A549 (cell line): Measurements from ENCODE around the gene RET. TPM values are rescaled to one million over a fixed set of nuclear protein-coding genes. Genes with fewer than 3 reads are reported as not detected.
"Not testable (repeated sequence)": the region's sequence is repeated elsewhere in the genome, so short reads cannot be mapped to it uniquely, and the experiment has no call there.

ENCODE experiments used
- ATAC-seq, 2 experiments: fragments of 200-7000 bp in 1 of 2; fragments of >200 bp in 1 of 2; cut with Nextera tagmentation in 1 of 2; cut with Tn5 transposase in 1 of 2; 3 replicates each; pipeline versions ENCODE4 v1.8.0 to v1.9.1; 2018 to 2020; ENCODE audit warnings: mild to moderate bottlenecking in 1 of 2, moderate library complexity in 1 of 2
- CTCF ChIA-PET: fragments of 300-600 bp; sonication (Branson Sonifier 250); formaldehyde crosslinking; extraction: SDS; loops from one replicate; lab custom pipeline; 2021; ENCODE audit warnings: antibody characterized with exemption, inconsistent platforms; lab: Yijun Ruan, JAX
- POLR2A ChIA-PET: fragments of 350-600 bp; formaldehyde crosslinking; extraction: SDS; loops from one replicate; lab custom pipeline; 2021; ENCODE audit warnings: antibody characterized with exemption, inconsistent platforms; lab: Yijun Ruan, JAX
- DNase-seq, 2 experiments: peaks; one replicate each; pipeline versions ENCODE4 v3.0.0 to v3.0.0-alpha.2; 2011 to 2016; ENCODE audit warnings: low read depth in 1 of 2, low spot score in 1 of 2
- FAIRE-seq: peaks from 2 replicates; lab custom pipeline; 2011; peaks lifted over from hg19 to GRCh38; lab: Jason Lieb, UNC
- H3K27ac ChIP-seq, 2 experiments: fragments of >200 bp; sonication (Bioruptor Twin); formaldehyde crosslinking; 3 replicates each; pipeline ENCODE4 v1.5.1; 2016 to 2017
- H3K4me1 ChIP-seq: fragments of >200 bp; sonication (Bioruptor Twin); formaldehyde crosslinking; 3 replicates; pipeline ENCODE4 v1.6.1; 2016
- H3K4me2 ChIP-seq: fragments of >200 bp; sonication (Bioruptor Twin); formaldehyde crosslinking; 3 replicates; pipeline ENCODE4 v1.6.1; 2016
- H3K4me3 ChIP-seq: fragments of >200 bp; sonication (Bioruptor Twin); formaldehyde crosslinking; 3 replicates; pipeline ENCODE4 v1.5.1; 2016
- H3K9me3 ChIP-seq: fragments of >200 bp; sonication (Bioruptor Twin); formaldehyde crosslinking; 3 replicates; pipeline ENCODE4 v1.6.1; 2016
- CEBPB ChIP-seq, 2 experiments: fragments of >200 bp in 1 of 2; sonication (Bioruptor Twin) in 1 of 2; formaldehyde crosslinking in 1 of 2; IDR thresholded peaks; 2 replicates each; pipeline ENCODE4 v1.6.1; 2012 to 2016
- CHD2 ChIP-seq: fragments of 150-350 bp; IDR thresholded peaks from 2 replicates; pipeline ENCODE4 v1.6.1; 2014; ENCODE audit warnings: low read length; ENCODE audit not compliant: partially characterized antibody
- EHF ChIP-seq: fragments of 250-450 bp; sonication (Bioruptor Pico); IDR thresholded peaks from 2 replicates; pipeline ENCODE4 v1.5.0; 2020; ENCODE audit warnings: mild to moderate bottlenecking
- EHMT2 ChIP-seq: fragments of 200-600 bp; sonication (generic); IDR thresholded peaks from 2 replicates; pipeline ENCODE4 v1.6.1; 2016; ENCODE audit warnings: antibody characterized with exemption, low read depth, mild to moderate bottlenecking, moderate library complexity
- FOSB ChIP-seq: fragments of 250-450 bp; sonication (Bioruptor Pico); IDR thresholded peaks from 2 replicates; pipeline ENCODE4 v1.5.0; 2020; ENCODE audit warnings: mild to moderate bottlenecking, moderate library complexity
- HDAC2 ChIP-seq: fragments of 200-600 bp; sonication (generic); IDR thresholded peaks from 2 replicates; pipeline ENCODE4 v1.6.1; 2016
- JUNB ChIP-seq: fragments of >200 bp; sonication (Bioruptor Twin); formaldehyde crosslinking; IDR thresholded peaks from 2 replicates; pipeline ENCODE4 v1.6.1; 2016
- KDM1A ChIP-seq: fragments of 200-600 bp; sonication (generic); IDR thresholded peaks from 2 replicates; pipeline ENCODE4 v1.6.1; 2016; ENCODE audit warnings: low read depth, mild to moderate bottlenecking
- KDM5A ChIP-seq: fragments of 200-600 bp; sonication (generic); IDR thresholded peaks from 2 replicates; pipeline ENCODE4 v1.6.1; 2016; ENCODE audit warnings: antibody characterized with exemption, mild to moderate bottlenecking
- MAX ChIP-seq: IDR thresholded peaks from 2 replicates; pipeline ENCODE4 v1.6.1; 2012
- NFE2L2 ChIP-seq: fragments of 150-350 bp; conservative IDR thresholded peaks from 2 replicates; pipeline ENCODE4 v1.6.1; 2014; ENCODE audit warnings: low read length
- POLR2AphosphoS2 ChIP-seq: conservative IDR thresholded peaks from 2 replicates; pipeline ENCODE4 v1.6.1; 2012; ENCODE audit warnings: low read length, improper control_type of control experiment, inconsistent platforms
- RAD21 ChIP-seq, 2 experiments: fragments of >200 bp in 1 of 2; sonication (Bioruptor Twin) in 1 of 2; formaldehyde crosslinking in 1 of 2; IDR thresholded peaks in 1 of 2; conservative IDR thresholded peaks in 1 of 2; 2 replicates in 1 of 2; 3 replicates in 1 of 2; pipeline ENCODE4 v1.6.1; 2012 to 2018; ENCODE audit warnings: inconsistent platforms in 1 of 2
- RARB ChIP-seq: fragments of 250-450 bp; sonication (Bioruptor Pico); IDR thresholded peaks from 2 replicates; pipeline ENCODE4 v1.8.0; 2021; ENCODE audit warnings: mild to moderate bottlenecking, moderate library complexity
- TFCP2L1 ChIP-seq: fragments of 250-450 bp; sonication (Bioruptor Pico); IDR thresholded peaks from 2 replicates; pipeline ENCODE4 v1.5.0; 2021; ENCODE audit warnings: mild to moderate bottlenecking
- TP53 ChIP-seq: fragments of 250-450 bp; sonication (Bioruptor Pico); IDR thresholded peaks from 2 replicates; pipeline ENCODE4 v1.5.0; 2021; ENCODE audit warnings: mild to moderate bottlenecking, moderate library complexity
- ZNF302 ChIP-seq: fragments of 250-450 bp; sonication (Bioruptor Pico); IDR thresholded peaks from 2 replicates; pipeline ENCODE4 v1.9.0; 2021; ENCODE audit warnings: inconsistent platforms, mild to moderate bottlenecking, moderate library complexity
- WGBS: methylation state at CpG from one replicate; pipeline ENCODE4 v1.1.6; 2017; ENCODE audit errors: missing lambda C conversion rate; 5-methylcytosine and 5-hydroxymethylcytosine counted together
- polyA plus RNA-seq, 4 experiments: library from polyadenylated mRNA; depleted of rRNA in 3 of 4; stranded (reverse); fragments of >200 nt; fragmentation: RNase III in 1 of 4; extraction: RNeasy Plus Mini Kit Qiagen cat#74134 plus additional on column Dnase treatment in 1 of 4; gene quantifications; 2 replicates in 3 of 4; 3 replicates in 1 of 4; pipeline ENCODE4 v1.2.3, GENCODE V29; 2011 to 2017
- TF ChIP-seq, protein P1 (sequence below): fragments of 450-650 bp; IDR thresholded peaks from 2 replicates; pipeline ENCODE4 v1.6.1; 2014; ENCODE audit warnings: antibody characterized with exemption
- TF ChIP-seq, protein P2 (sequence below): fragments of 250-450 bp; sonication (Bioruptor Pico); IDR thresholded peaks from 2 replicates; pipeline ENCODE4 v1.5.0; 2020; ENCODE audit warnings: low read depth, mild to moderate bottlenecking, moderate library complexity
- TF ChIP-seq, protein P3 (sequence below): IDR thresholded peaks from 2 replicates; pipeline ENCODE4 v1.6.1; 2012; ENCODE audit warnings: low read depth, borderline replicate concordance
- TF ChIP-seq, protein P4 (sequence below): fragments of >200 bp; sonication (Bioruptor Twin); formaldehyde crosslinking; IDR thresholded peaks from 3 replicates; pipeline ENCODE4 v1.5.1; 2016

Gene RET
- polyA plus RNA-seq, 2 of the 4 experiments (the other 2 are of a cell fraction), result 0.08 to 0.41 TPM

GRCh38 chr10:43145311-43145710, 68.4 kb downstream of the RET start:
- DNase-seq (no peak), FAIRE-seq (no peak), ATAC-seq (no peak)
- POLR2A ChIA-PET, result no interaction called here
- H3K4me1 ChIP-seq, result peaks cover 16% of the 10 kb centered on the region; the same call in 2 of the 3 replicates
- no peak overlapping the region for H3K4me3 ChIP-seq
- no peak overlapping the region for H3K27ac ChIP-seq
- H3K4me2 ChIP-seq, result no peak overlapping the region
- no peak for TF ChIP-seq HDAC2
- TF ChIP-seq, protein P1, sequence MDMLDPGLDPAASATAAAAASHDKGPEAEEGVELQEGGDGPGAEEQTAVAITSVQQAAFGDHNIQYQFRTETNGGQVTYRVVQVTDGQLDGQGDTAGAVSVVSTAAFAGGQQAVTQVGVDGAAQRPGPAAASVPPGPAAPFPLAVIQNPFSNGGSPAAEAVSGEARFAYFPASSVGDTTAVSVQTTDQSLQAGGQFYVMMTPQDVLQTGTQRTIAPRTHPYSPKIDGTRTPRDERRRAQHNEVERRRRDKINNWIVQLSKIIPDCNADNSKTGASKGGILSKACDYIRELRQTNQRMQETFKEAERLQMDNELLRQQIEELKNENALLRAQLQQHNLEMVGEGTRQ, result no peak
- TF ChIP-seq EHF, result no peak
- TF ChIP-seq JUNB, result no peak
- TF ChIP-seq, all 56 proteins: peak for 0
- H3K9me3 ChIP-seq, result peaks cover 12% of the 10 kb centered on the region; the same call in 2 of the 3 replicates
- CTCF ChIA-PET, result interaction anchor here (0.6 kb wide), 1 partner anchor 256 kb away, joined by 3 read pairs; no protein-coding TSS in a partner anchor
- 84% methylated on average over 6 of the region's 6 CpGs for whole genome bisulfite sequencing

- ATAC-seq, FAIRE-seq, H3K27ac ChIP-seq, H3K4me2 ChIP-seq, H3K4me3 ChIP-seq, POLR2A ChIA-PET, DNase-seq: not testable (repeated sequence)
- H3K9me3 ChIP-seq, result peaks cover 12% of the 10 kb centered on the region; the same call in 2 of the 3 replicates
- CTCF ChIA-PET, result interaction anchor here (0.6 to 0.7 kb wide), 2 partner anchors 33 to 255 kb away, joined by 3 read pairs; no protein-coding TSS in a partner anchor
- 86% methylated on average over 1 of the region's 1 CpG for WGBS
- H3K4me1 ChIP-seq, result peaks cover 10% of the 10 kb centered on the region; the same call in 2 of the 3 replicates
Observed at GRCh38 chr10:43145936-43146335, 69.1 kb downstream of the RET start.

- Histone ChIP-seq H3K27ac (no peak overlapping the region), H3K4me3 (no peak overlapping the region), H3K9me3 (peaks cover 12% of the 10 kb centered on the region; the same call in 2 of the 3 replicates), H3K4me2 (no peak overlapping the region), H3K4me1 (no peaks in the 10 kb centered on the region)
- 86% methylated on average over 2 of the region's 2 CpGs for WGBS
- ChIA-PET CTCF (no interaction called here), POLR2A (interaction anchor here (0.5 kb wide), 1 partner anchor 12 kb away, joined by 5 read pairs; no protein-coding TSS in a partner anchor)
- DNase-seq, result no peak
- no peak for ATAC-seq
- TF ChIP-seq KDM5A, result no peak
- TF ChIP-seq, protein P2, sequence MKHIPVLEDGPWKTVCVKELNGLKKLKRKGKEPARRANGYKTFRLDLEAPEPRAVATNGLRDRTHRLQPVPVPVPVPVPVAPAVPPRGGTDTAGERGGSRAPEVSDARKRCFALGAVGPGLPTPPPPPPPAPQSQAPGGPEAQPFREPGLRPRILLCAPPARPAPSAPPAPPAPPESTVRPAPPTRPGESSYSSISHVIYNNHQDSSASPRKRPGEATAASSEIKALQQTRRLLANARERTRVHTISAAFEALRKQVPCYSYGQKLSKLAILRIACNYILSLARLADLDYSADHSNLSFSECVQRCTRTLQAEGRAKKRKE (CRISPR knock-in tag), result no peak
- TF ChIP-seq ZNF302 (CRISPR knock-in tag), result no peak
- no peak for TF ChIP-seq NFE2L2
- FAIRE-seq, result no peak
Observed at GRCh38 chr10:43151371-43151770, 74.5 kb downstream of the RET start.

- TF ChIP-seq TFCP2L1 (CRISPR knock-in tag), result no peak
- no peak for TF ChIP-seq RAD21 (conservative IDR thresholded peaks at IDR 0.05 in 1 of 2, IDR thresholded peaks at IDR 0.05 in 1 of 2)
- no peak for TF ChIP-seq CHD2
- TF ChIP-seq JUNB, result no peak
- no peak for TF ChIP-seq RARB (CRISPR knock-in tag)
- TF ChIP-seq, protein P3, sequence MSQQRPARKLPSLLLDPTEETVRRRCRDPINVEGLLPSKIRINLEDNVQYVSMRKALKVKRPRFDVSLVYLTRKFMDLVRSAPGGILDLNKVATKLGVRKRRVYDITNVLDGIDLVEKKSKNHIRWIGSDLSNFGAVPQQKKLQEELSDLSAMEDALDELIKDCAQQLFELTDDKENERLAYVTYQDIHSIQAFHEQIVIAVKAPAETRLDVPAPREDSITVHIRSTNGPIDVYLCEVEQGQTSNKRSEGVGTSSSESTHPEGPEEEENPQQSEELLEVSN, result no peak
- no peak for TF ChIP-seq POLR2AphosphoS2
- TF ChIP-seq, protein P4, sequence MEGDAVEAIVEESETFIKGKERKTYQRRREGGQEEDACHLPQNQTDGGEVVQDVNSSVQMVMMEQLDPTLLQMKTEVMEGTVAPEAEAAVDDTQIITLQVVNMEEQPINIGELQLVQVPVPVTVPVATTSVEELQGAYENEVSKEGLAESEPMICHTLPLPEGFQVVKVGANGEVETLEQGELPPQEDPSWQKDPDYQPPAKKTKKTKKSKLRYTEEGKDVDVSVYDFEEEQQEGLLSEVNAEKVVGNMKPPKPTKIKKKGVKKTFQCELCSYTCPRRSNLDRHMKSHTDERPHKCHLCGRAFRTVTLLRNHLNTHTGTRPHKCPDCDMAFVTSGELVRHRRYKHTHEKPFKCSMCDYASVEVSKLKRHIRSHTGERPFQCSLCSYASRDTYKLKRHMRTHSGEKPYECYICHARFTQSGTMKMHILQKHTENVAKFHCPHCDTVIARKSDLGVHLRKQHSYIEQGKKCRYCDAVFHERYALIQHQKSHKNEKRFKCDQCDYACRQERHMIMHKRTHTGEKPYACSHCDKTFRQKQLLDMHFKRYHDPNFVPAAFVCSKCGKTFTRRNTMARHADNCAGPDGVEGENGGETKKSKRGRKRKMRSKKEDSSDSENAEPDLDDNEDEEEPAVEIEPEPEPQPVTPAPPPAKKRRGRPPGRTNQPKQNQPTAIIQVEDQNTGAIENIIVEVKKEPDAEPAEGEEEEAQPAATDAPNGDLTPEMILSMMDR, result no peak
- TF ChIP-seq TP53 (CRISPR knock-in tag), result no peak
- TF ChIP-seq CEBPB (IDR thresholded peaks at IDR 0.05), result no peak
- no peak for TF ChIP-seq KDM1A
- no peak for TF ChIP-seq MAX
- no peak for TF ChIP-seq EHMT2
- no peak for TF ChIP-seq FOSB (CRISPR knock-in tag)
- WGBS, result 67% methylated on average over 2 of the region's 2 CpGs
- ChIA-PET POLR2A (no interaction called here), CTCF (interaction anchor here (0.7 to 0.9 kb wide), 2 partner anchors 17 to 974 kb away, joined by 3 read pairs; no protein-coding TSS in a partner anchor)
- DNase-seq (no peak), ATAC-seq (no peak), FAIRE-seq (no peak)
- H3K4me3 ChIP-seq, result no peak overlapping the region
- H3K4me1 ChIP-seq, result no peaks in the 10 kb centered on the region
- no peak overlapping the region for H3K4me2 ChIP-seq
- H3K9me3 ChIP-seq, result peaks cover 7% of the 10 kb centered on the region; the same call in 2 of the 3 replicates
- no peak overlapping the region for H3K27ac ChIP-seq
Observed at GRCh38 chr10:43153901-43154300, 77.0 kb downstream of the RET start.
